Gastroesophageal sphincter (tissue), 4 donors: ENCODE data around the gene MTMR10. TPM values are rescaled to one million over a fixed set of nuclear protein-coding genes. Genes with fewer than 3 reads are reported as not detected.

ENCODE experiments used
- ATAC-seq: fragments of 150-250 bp; one replicate; pipeline ENCODE4 v1.9.1; 2016; ENCODE audit warnings: mild to moderate bottlenecking, moderate library complexity
- H3K27ac ChIP-seq, 4 donors: fragments of 200-600 bp; sonication (generic) in 3 of 4; 1 replicate in 3 of 4; 2 replicates in 1 of 4; pipeline ENCODE4 v1.5.1; 2016 to 2019
- H3K27me3 ChIP-seq: fragments of 200-600 bp; sonication (generic); one replicate; pipeline ENCODE4 v1.5.1; 2019
- H3K36me3 ChIP-seq, 2 donors: fragments of 200-600 bp; sonication (generic); one replicate each; pipeline ENCODE4 v1.5.1; 2019; ENCODE audit warnings: control low read depth in 1 of 2
- H3K4me1 ChIP-seq, 3 donors: fragments of 200-600 bp; sonication (generic); 1 replicate in 2 of 3; 2 replicates in 1 of 3; pipeline ENCODE4 v1.5.1; 2016 to 2019; ENCODE audit warnings: control low read depth in 2 of 3
- H3K4me3 ChIP-seq, 2 donors: fragments of 200-600 bp; sonication (generic); one replicate each; pipeline ENCODE4 v1.5.1; 2019; ENCODE audit warnings: mild to moderate bottlenecking in 1 of 2, moderate library complexity in 1 of 2
- H3K9me3 ChIP-seq, 3 donors: fragments of 200-600 bp; sonication (generic); one replicate each; pipeline ENCODE4 v1.5.1; 2017 to 2019; ENCODE audit warnings: control low read depth in 2 of 3
- EP300 ChIP-seq: sonication (generic); formaldehyde crosslinking; IDR thresholded peaks from one replicate; pipeline ENCODE4 v1.6.1; 2017; ENCODE audit warnings: antibody characterized with exemption, mild to moderate bottlenecking
- POLR2A ChIP-seq, 2 donors: fragments of 450-650 bp; IDR thresholded peaks; one replicate each; pipeline ENCODE4 v1.6.1; 2017; ENCODE audit warnings: antibody characterized with exemption in 2 of 2, mild to moderate bottlenecking in 2 of 2, moderate library complexity in 1 of 2
- POLR2AphosphoS5 ChIP-seq: sonication (generic); formaldehyde crosslinking; IDR thresholded peaks from one replicate; pipeline ENCODE4 v1.6.1; 2017; ENCODE audit warnings: antibody characterized with exemption
- WGBS, 2 donors: methylation state at CpG; one replicate each; pipeline ENCODE4 v1.1.5; 2018; ENCODE audit warnings: low coverage in 1 of 2; 5-methylcytosine and 5-hydroxymethylcytosine counted together
- total RNA-seq, 4 donors: library from RNA; depleted of rRNA; stranded (reverse); fragments of >200 nt; gene quantifications; one replicate each; pipeline ENCODE4 v1.1.0, GENCODE V29; 2016
- TF ChIP-seq, protein P1 (sequence below), 4 experiments: fragments of 200-600 bp in 2 of 4; fragments of 450-650 bp in 2 of 4; sonication (generic) in 1 of 4; IDR thresholded peaks; one replicate each; pipeline ENCODE4 v1.5.1; 2017 to 2019; ENCODE audit warnings: antibody characterized with exemption in 4 of 4, mild to moderate bottlenecking in 2 of 4, moderate library complexity in 2 of 4

Gene MTMR10
- total RNA-seq, 4 donors from 2014 or later: 25.4 to 35.0 (median 32.4) TPM

DNA sequence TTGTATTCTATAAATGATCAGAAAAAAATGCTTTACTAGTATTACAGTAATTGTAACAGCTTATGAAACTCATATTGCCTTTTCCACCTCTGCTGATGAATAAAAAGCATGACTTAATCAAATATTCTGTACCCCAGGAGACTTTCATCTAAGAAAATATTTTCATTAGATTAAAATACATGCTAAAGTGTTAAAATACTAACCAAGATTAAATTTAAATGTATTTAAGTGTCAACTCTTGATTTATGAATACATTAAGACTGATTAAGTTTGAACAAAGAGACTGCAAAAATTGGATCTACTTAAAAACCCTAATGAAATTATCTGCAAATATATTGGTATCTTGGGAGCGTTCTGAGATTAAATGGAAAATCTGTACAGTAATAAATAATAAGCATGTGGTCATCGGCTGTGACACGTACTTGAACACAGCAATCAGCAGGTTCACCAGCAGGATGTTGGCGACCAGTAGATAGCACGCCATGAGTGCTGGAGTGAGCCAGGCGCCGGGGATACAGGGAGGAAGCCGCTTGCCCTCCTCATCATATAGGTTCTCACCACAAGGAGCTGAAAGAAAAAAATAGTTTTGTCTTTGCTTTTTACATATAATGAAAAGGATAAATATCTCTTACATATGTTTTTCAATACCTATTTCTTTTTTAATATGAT is 36.6 kb upstream of the MTMR10 start:
- 69% methylated on average over 8 of the region's 8 CpGs; no CpG with 5 or more reads in 1 of the 2 donors for WGBS, 2 donors

GRCh38 chr15:31025996-31026395 is 34.6 kb upstream of the MTMR10 start:
- Histone ChIP-seq H3K4me3 (no peak overlapping the region), H3K27me3 (no peaks in the 10 kb centered on the region), H3K27ac (no peak overlapping the region), H3K9me3 (no peaks in the 10 kb centered on the region), H3K36me3 (no peaks in the 10 kb centered on the region), H3K4me1 (peaks cover 0 to 3% (median 0%) of the 10 kb centered on the region in 3 donors)
- TF ChIP-seq POLR2A (IDR thresholded peaks at IDR 0.05): no peak
- 86 to 88% methylated on average over 15 to 21 of the region's 25 CpGs for WGBS, 2 donors
- no peak for ATAC-seq

More for the DNA sequence above, 36.6 kb upstream of the MTMR10 start:
- Histone ChIP-seq H3K4me1 (peaks cover 0 to 6% (median 3%) of the 10 kb centered on the region in 3 donors), H3K9me3 (no peaks in the 10 kb centered on the region), H3K4me3 (no peak overlapping the region), H3K27me3 (no peaks in the 10 kb centered on the region), H3K27ac (no peak overlapping the region), H3K36me3 (no peaks in the 10 kb centered on the region)
- no peak for ATAC-seq
- TF ChIP-seq, protein P1, sequence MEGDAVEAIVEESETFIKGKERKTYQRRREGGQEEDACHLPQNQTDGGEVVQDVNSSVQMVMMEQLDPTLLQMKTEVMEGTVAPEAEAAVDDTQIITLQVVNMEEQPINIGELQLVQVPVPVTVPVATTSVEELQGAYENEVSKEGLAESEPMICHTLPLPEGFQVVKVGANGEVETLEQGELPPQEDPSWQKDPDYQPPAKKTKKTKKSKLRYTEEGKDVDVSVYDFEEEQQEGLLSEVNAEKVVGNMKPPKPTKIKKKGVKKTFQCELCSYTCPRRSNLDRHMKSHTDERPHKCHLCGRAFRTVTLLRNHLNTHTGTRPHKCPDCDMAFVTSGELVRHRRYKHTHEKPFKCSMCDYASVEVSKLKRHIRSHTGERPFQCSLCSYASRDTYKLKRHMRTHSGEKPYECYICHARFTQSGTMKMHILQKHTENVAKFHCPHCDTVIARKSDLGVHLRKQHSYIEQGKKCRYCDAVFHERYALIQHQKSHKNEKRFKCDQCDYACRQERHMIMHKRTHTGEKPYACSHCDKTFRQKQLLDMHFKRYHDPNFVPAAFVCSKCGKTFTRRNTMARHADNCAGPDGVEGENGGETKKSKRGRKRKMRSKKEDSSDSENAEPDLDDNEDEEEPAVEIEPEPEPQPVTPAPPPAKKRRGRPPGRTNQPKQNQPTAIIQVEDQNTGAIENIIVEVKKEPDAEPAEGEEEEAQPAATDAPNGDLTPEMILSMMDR (IDR thresholded peaks at IDR 0.05): no peak
- no peak for TF ChIP-seq POLR2A (IDR thresholded peaks at IDR 0.05)
- TF ChIP-seq POLR2AphosphoS5: no peak
- TF ChIP-seq EP300: no peak

DNA sequence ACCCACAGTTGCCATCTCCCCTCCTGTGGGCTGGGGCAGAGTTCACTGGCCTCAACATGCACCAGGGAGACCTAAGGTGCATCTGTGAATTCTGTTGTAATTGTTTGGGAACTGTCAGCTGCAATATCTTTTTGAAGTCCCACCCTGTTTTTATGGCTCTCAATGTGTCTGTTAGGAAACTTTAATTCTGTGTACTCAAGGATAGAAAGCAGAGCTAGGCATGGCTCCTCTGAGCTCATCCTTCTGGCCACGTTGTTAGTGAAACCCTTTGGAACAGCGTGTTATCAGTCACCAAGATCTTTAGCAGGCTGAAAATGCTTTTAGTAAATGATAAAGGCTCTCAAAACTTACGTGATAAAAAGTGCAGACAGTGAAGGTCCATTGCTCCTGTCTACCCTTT is 33.6 kb upstream of the MTMR10 start:
- 22 to 57% methylated on average over 1 to 3 of the region's 3 CpGs for WGBS, 2 donors

DNA sequence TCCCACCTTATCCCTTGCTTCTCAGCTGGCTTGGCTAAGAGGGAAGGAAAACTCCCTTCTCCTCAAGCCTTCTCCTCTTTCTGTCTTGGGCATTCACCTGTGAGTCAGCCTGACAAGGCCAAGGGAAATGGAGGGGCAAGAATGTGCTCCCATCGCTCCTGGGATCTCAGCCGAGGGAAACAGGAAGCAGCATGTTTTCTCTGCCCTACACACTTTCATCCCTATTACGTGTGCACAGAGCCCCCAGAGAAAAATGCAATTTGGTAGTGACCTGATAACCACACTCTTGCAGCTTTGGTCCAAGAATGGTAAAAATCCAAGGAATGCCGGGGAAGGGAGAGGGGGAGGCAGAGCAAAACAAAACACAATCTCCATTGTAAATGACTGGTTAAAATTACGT is 32.9 kb upstream of the MTMR10 start:
- H3K27me3 ChIP-seq: no peaks in the 10 kb centered on the region
- H3K27ac ChIP-seq: no peak overlapping the region
- no peaks in the 10 kb centered on the region for H3K9me3 ChIP-seq
- no peak overlapping the region for H3K4me3 ChIP-seq
- no peaks in the 10 kb centered on the region for H3K36me3 ChIP-seq
- WGBS, 2 donors: 9 to 11% methylated on average over 1 to 5 of the region's 5 CpGs
- peaks cover 0 to 3% (median 0%) of the 10 kb centered on the region in 3 donors for H3K4me1 ChIP-seq
- TF ChIP-seq POLR2AphosphoS5: no peak
- TF ChIP-seq, protein P1 (IDR thresholded peaks at IDR 0.05): no peak
- no peak for TF ChIP-seq POLR2A (IDR thresholded peaks at IDR 0.05)
- ATAC-seq: no peak

More for the DNA sequence above, 33.6 kb upstream of the MTMR10 start:
- no peak for ATAC-seq
- H3K4me3 ChIP-seq: no peak overlapping the region
- no peaks in the 10 kb centered on the region for H3K27me3 ChIP-seq
- TF ChIP-seq, protein P1 (IDR thresholded peaks at IDR 0.05): no peak
- TF ChIP-seq EP300: no peak
- no peak for TF ChIP-seq POLR2AphosphoS5
- TF ChIP-seq POLR2A (IDR thresholded peaks at IDR 0.05): no peak
- peaks cover 0 to 3% (median 0%) of the 10 kb centered on the region in 3 donors for H3K4me1 ChIP-seq
- H3K27ac ChIP-seq: no peak overlapping the region
- no peaks in the 10 kb centered on the region for H3K9me3 ChIP-seq
- no peaks in the 10 kb centered on the region for H3K36me3 ChIP-seq

DNA sequence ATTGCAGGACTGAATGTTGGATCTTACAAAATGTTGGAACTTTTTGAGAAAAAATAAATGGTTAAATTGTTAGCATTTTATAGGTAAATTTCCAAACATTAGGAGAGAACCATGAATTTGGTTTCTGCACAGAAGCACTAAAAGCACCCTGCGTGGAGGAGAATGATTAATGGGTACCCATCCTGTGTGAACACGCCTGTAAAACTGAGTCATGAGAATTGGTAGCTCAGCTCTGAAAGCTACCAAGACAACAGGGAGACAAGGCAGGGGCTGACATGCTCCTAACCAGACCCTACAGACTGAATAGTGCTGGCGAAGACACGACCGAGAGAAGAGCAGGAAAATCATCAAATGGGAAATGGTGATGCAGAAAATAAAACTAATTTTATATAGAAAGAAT is 32.4 kb upstream of the MTMR10 start:
- ATAC-seq: no peak
- WGBS, 2 donors: 60 to 78% methylated on average over 5 of the region's 5 CpGs
- H3K27ac ChIP-seq: no peak overlapping the region
- no peaks in the 10 kb centered on the region for H3K27me3 ChIP-seq
- H3K9me3 ChIP-seq: no peaks in the 10 kb centered on the region
- H3K4me1 ChIP-seq: peaks cover 0 to 3% (median 0%) of the 10 kb centered on the region in 3 donors
- H3K4me3 ChIP-seq: no peak overlapping the region
- TF ChIP-seq, protein P1 (IDR thresholded peaks at IDR 0.05): no peak
- TF ChIP-seq POLR2AphosphoS5 (no peak), POLR2A (IDR thresholded peaks at IDR 0.05) (no peak), EP300 (no peak)
- no peaks in the 10 kb centered on the region for H3K36me3 ChIP-seq
